NCI-H226 (cell line): Measurements from ENCODE around the gene LPAR3.
A peak's percentile ranks its signal among the peaks of the same experiment; 100 is the strongest.
"Not testable (repeated sequence)": the region's sequence is repeated elsewhere in the genome, so short reads cannot be mapped to it uniquely, and the experiment has no call there.

Source experiments
- DNase-seq: peaks from one replicate; pipeline ENCODE4 v3.0.0-alpha.2; 2015

The LPAR3 gene

GRCh38 chr1:84902727-84903126 is 9.7 kb upstream of the LPAR3 start:
- DNase-seq, result not testable (repeated sequence)

GRCh38 chr1:84899969-84900368 is 7.0 kb upstream of the LPAR3 start:
- no peak for DNase-seq

GRCh38 chr1:84896279-84896678 is 3.3 kb upstream of the LPAR3 start:
- DNase-seq, result no peak

- no peak for DNase-seq
Measured at GRCh38 chr1:84890566-84890965, 2.4 kb downstream of the LPAR3 start.

- peak; percentile 18 for DNase-seq
Measured at GRCh38 chr1:84889437-84889836, 3.6 kb downstream of the LPAR3 start.

- no peak for DNase-seq
Measured at GRCh38 chr1:84888753-84889152, 4.3 kb downstream of the LPAR3 start.

GRCh38 chr1:84887261-84887934 is 5.6 kb downstream of the LPAR3 start:
- DNase-seq, result peak; percentile 89

GRCh38 chr1:84885469-84885868 is 7.5 kb downstream of the LPAR3 start:
- DNase-seq, result no peak

GRCh38 chr1:84884671-84885389 is 8.2 kb downstream of the LPAR3 start:
- DNase-seq, result peak; percentile 91

- peak; percentile 55 for DNase-seq
Measured at GRCh38 chr1:84883286-84883685, 9.7 kb downstream of the LPAR3 start.

GRCh38 chr1:84877592-84877991 is 15.4 kb downstream of the LPAR3 start:
- no peak for DNase-seq

GRCh38 chr1:84876353-84876752 is 16.7 kb downstream of the LPAR3 start:
- no peak for DNase-seq

GRCh38 chr1:84873366-84873765 is 19.6 kb downstream of the LPAR3 start:
- no peak for DNase-seq

GRCh38 chr1:84872696-84873355 is 20.2 kb downstream of the LPAR3 start:
- no peak for DNase-seq

- DNase-seq, result no peak
Measured at GRCh38 chr1:84871181-84871580, 21.8 kb downstream of the LPAR3 start.

- DNase-seq, result peak; percentile 43
Measured at GRCh38 chr1:84870591-84870990, 22.4 kb downstream of the LPAR3 start.

- DNase-seq, result peak; percentile 25
Measured at GRCh38 chr1:84869720-84870119, 23.3 kb downstream of the LPAR3 start.

GRCh38 chr1:84862810-84863251 is 30.2 kb downstream of the LPAR3 start:
- DNase-seq, result no peak

GRCh38 chr1:84861988-84862644 is 30.9 kb downstream of the LPAR3 start:
- no peak for DNase-seq

- no peak for DNase-seq
Measured at GRCh38 chr1:84861516-84861915, 31.5 kb downstream of the LPAR3 start.

GRCh38 chr1:84859866-84860265 is 33.1 kb downstream of the LPAR3 start:
- no peak for DNase-seq

- no peak for DNase-seq
Measured at GRCh38 chr1:84857906-84858305, 35.1 kb downstream of the LPAR3 start.

GRCh38 chr1:84856726-84857270 is 36.2 kb downstream of the LPAR3 start:
- DNase-seq, result no peak
